ENCODE measurements around the gene ZSCAN30. TPM values are rescaled to one million over a fixed set of nuclear protein-coding genes. Genes with fewer than 3 reads are reported as not detected.

ZSCAN30 gene
- total RNA-seq, 1 experiment from 2014 or later, result 22.0 TPM

DNA sequence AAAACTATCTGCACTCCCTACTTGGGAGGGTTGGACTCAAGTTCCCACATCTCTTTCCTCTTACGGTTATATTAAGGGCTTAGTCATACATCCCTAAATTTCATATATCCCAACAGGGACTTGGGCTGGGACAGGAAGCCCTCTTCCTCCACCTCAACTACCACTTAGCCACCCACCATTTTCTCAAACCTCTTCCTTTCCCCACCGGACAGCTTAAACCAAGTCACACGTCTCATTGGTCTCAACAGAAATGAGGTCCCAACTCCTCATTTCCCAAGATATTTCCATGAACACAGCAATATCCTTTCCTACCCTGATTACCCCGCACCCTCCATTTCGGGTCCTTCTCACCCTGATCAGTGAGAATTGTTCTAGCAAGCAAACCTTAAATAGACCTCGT, 736 bp downstream of the ZSCAN30 start:
- Histone ChIP-seq H2AFZ (ENCODE audit: low read length) (peak overlapping the region; percentile 64), H3K4me3 (ENCODE audit: low read length) (peak overlapping the region; percentile 99)

DNA sequence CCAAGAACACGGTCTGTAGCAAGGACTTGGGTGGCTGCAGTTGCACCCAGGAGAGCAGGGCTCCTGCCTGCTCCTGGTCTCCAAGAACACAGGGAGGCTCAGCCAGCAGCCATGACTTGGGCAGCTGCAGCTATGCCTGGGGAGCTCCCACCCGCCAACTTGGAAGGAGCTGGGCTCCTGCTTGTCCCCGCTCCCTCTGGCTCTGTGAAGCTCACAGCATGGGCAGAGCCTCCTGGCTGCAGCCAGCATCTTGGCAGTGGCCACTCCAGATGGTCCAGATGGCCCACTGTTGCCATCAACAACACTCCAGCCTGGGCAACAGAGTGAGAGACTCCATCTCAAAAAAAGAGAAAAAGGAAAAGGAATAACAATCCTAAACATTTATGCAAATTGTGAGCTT, 5.2 kb downstream of the ZSCAN30 start:
- Histone ChIP-seq H3K27ac (ENCODE audit: low read length) (no peak overlapping the region), H3K4me2 (ENCODE audit: low read depth, low read length, poor library complexity, severe bottlenecking) (no peak overlapping the region), H2AFZ (ENCODE audit: low read length) (no peak overlapping the region), H3K4me3 (ENCODE audit: low read length) (no peak overlapping the region), H3K4me1 (ENCODE audit: low read length) (peaks cover 6% of the 10 kb centered on the region; the same call in 1 of the 2 replicates), H3K36me3 (ENCODE audit: insufficient read depth, low read length) (peaks cover 31% of the 10 kb centered on the region), H3K27me3 (ENCODE audit: low read length) (no peaks in the 10 kb centered on the region), H4K20me1 (ENCODE audit: insufficient read depth, low read depth, low read length) (no peaks in the 10 kb centered on the region), H3K9me2 (replicated peaks; ENCODE audit: insufficient read depth, low read length) (no peaks in the 10 kb centered on the region), H3K9ac (ENCODE audit: low read length) (no peak overlapping the region), H3K9me3 (ENCODE audit: low read length) (peaks cover 33% of the 10 kb centered on the region), H3K79me2 (ENCODE audit: low read length) (peaks cover 57% of the 10 kb centered on the region)
- DNase-seq, result no peak

More for the DNA sequence above, 736 bp downstream of the ZSCAN30 start:
- no peaks in the 10 kb centered on the region for H4K20me1 ChIP-seq (ENCODE audit: insufficient read depth, low read depth, low read length)
- peaks cover 43% of the 10 kb centered on the region for H3K36me3 ChIP-seq (ENCODE audit: insufficient read depth, low read length)
- peaks cover 29% of the 10 kb centered on the region for H3K9me3 ChIP-seq (ENCODE audit: low read length)
- peak overlapping the region; percentile 88 for H3K4me2 ChIP-seq (ENCODE audit: low read depth, low read length, poor library complexity, severe bottlenecking)
- peaks cover 19% of the 10 kb centered on the region for H3K4me1 ChIP-seq (ENCODE audit: low read length)
- no peaks in the 10 kb centered on the region for H3K27me3 ChIP-seq (ENCODE audit: low read length)
- H3K9me2 ChIP-seq (replicated peaks; ENCODE audit: insufficient read depth, low read length), result no peaks in the 10 kb centered on the region
- H3K79me2 ChIP-seq (ENCODE audit: low read length), result peaks cover 96% of the 10 kb centered on the region
- peak; percentile 52 for DNase-seq
- H3K9ac ChIP-seq (ENCODE audit: low read length), result peak overlapping the region; percentile 98
- H3K27ac ChIP-seq (ENCODE audit: low read length), result peak overlapping the region; percentile 79

GRCh38 chr18:35283923-35284794, 5.9 kb downstream of the ZSCAN30 start:
- Histone ChIP-seq H2AFZ (ENCODE audit: low read length) (no peak overlapping the region), H4K20me1 (ENCODE audit: insufficient read depth, low read depth, low read length) (no peaks in the 10 kb centered on the region), H3K27ac (ENCODE audit: low read length) (no peak overlapping the region), H3K4me3 (ENCODE audit: low read length) (no peak overlapping the region), H3K36me3 (ENCODE audit: insufficient read depth, low read length) (peaks cover 31% of the 10 kb centered on the region), H3K9me2 (replicated peaks; ENCODE audit: insufficient read depth, low read length) (no peaks in the 10 kb centered on the region), H3K27me3 (ENCODE audit: low read length) (no peaks in the 10 kb centered on the region), H3K9ac (ENCODE audit: low read length) (no peak overlapping the region), H3K4me1 (ENCODE audit: low read length) (peaks cover 3% of the 10 kb centered on the region; the same call in 1 of the 2 replicates), H3K79me2 (ENCODE audit: low read length) (peaks cover 50% of the 10 kb centered on the region), H3K4me2 (ENCODE audit: low read depth, low read length, poor library complexity, severe bottlenecking) (no peak overlapping the region), H3K9me3 (ENCODE audit: low read length) (peaks cover 33% of the 10 kb centered on the region)
- no peak for DNase-seq

GRCh38 chr18:35282353-35282752, 7.7 kb downstream of the ZSCAN30 start:
- H3K9ac ChIP-seq (ENCODE audit: low read length), result no peak overlapping the region

DNA sequence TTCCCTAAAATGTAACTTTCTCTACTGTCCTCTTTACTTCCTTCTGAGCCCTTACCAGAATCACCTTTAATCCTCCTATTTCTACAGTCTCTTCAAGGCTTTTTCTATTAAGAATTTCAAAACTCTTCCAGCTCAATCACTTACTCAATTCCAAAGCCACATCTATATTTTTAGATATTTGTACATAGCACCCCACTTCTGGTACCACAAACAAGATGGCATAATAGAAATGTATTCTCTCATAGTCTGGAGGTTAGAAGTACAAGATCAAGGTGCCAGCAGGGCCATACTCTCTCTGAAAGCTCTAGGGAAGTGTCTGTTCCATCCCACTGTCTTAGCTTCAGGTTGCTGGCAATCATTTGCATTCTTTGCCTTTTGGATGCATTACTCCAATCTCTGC, 11.1 kb downstream of the ZSCAN30 start:
- DNase-seq, result no peak
- Histone ChIP-seq H3K9ac (ENCODE audit: low read length) (no peak overlapping the region), H3K27ac (ENCODE audit: low read length) (no peak overlapping the region), H2AFZ (ENCODE audit: low read length) (no peak overlapping the region), H3K9me2 (replicated peaks; ENCODE audit: insufficient read depth, low read length) (no peaks in the 10 kb centered on the region), H4K20me1 (ENCODE audit: insufficient read depth, low read depth, low read length) (no peaks in the 10 kb centered on the region), H3K4me1 (ENCODE audit: low read length) (no peaks in the 10 kb centered on the region), H3K4me2 (ENCODE audit: low read depth, low read length, poor library complexity, severe bottlenecking) (no peak overlapping the region), H3K36me3 (ENCODE audit: insufficient read depth, low read length) (peaks cover 10% of the 10 kb centered on the region; the same call in 1 of the 2 replicates), H3K4me3 (ENCODE audit: low read length) (no peak overlapping the region), H3K79me2 (ENCODE audit: low read length) (peaks cover 9% of the 10 kb centered on the region), H3K27me3 (ENCODE audit: low read length) (no peaks in the 10 kb centered on the region), H3K9me3 (ENCODE audit: low read length) (peaks cover 7% of the 10 kb centered on the region)

More at GRCh38 chr18:35282353-35282752, 7.7 kb downstream of the ZSCAN30 start:
- Histone ChIP-seq H4K20me1 (ENCODE audit: insufficient read depth, low read depth, low read length) (no peaks in the 10 kb centered on the region), H2AFZ (ENCODE audit: low read length) (no peak overlapping the region), H3K4me3 (ENCODE audit: low read length) (no peak overlapping the region), H3K79me2 (ENCODE audit: low read length) (peaks cover 40% of the 10 kb centered on the region), H3K9me3 (ENCODE audit: low read length) (peaks cover 32% of the 10 kb centered on the region), H3K4me1 (ENCODE audit: low read length) (no peaks in the 10 kb centered on the region), H3K9me2 (replicated peaks; ENCODE audit: insufficient read depth, low read length) (no peaks in the 10 kb centered on the region), H3K36me3 (ENCODE audit: insufficient read depth, low read length) (peaks cover 25% of the 10 kb centered on the region), H3K27me3 (ENCODE audit: low read length) (no peaks in the 10 kb centered on the region), H3K27ac (ENCODE audit: low read length) (no peak overlapping the region), H3K4me2 (ENCODE audit: low read depth, low read length, poor library complexity, severe bottlenecking) (no peak overlapping the region)
- DNase-seq, result no peak

DNA sequence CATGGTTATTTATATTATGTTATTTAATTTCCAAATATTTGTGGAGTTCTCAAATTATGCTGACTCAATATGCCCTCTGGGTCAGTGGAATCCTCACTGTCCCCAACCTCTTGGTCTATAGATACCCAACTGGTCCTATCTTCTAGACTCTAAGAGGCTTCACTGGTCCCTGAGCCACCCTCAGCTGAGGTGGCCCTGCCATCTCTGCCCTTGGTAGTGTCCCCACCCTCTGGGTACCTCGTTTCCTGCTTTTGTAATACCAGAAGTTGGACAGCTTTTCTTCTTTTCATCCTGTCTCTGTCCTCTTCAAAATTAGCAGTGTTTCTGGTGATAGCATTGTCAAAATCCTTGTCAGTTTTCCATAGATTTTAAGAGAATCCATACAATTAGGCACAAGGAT, 11.9 kb downstream of the ZSCAN30 start:
- H3K4me3 ChIP-seq (ENCODE audit: low read length), result no peak overlapping the region
- H3K27ac ChIP-seq (ENCODE audit: low read length), result no peak overlapping the region
- no peak overlapping the region for H3K4me2 ChIP-seq (ENCODE audit: low read depth, low read length, poor library complexity, severe bottlenecking)
- no peaks in the 10 kb centered on the region for H4K20me1 ChIP-seq (ENCODE audit: insufficient read depth, low read depth, low read length)
- no peak overlapping the region for H2AFZ ChIP-seq (ENCODE audit: low read length)
- no peaks in the 10 kb centered on the region for H3K4me1 ChIP-seq (ENCODE audit: low read length)
- H3K27me3 ChIP-seq (ENCODE audit: low read length), result no peaks in the 10 kb centered on the region
- DNase-seq, result no peak
- H3K36me3 ChIP-seq (ENCODE audit: insufficient read depth, low read length), result peaks cover 5% of the 10 kb centered on the region; the same call in 1 of the 2 replicates
- H3K79me2 ChIP-seq (ENCODE audit: low read length), result peaks cover 8% of the 10 kb centered on the region
- peaks cover 13% of the 10 kb centered on the region; the same call in 1 of the 2 replicates for H3K9me3 ChIP-seq (ENCODE audit: low read length)
- H3K9me2 ChIP-seq (replicated peaks; ENCODE audit: insufficient read depth, low read length), result no peaks in the 10 kb centered on the region
- H3K9ac ChIP-seq (ENCODE audit: low read length), result no peak overlapping the region

GRCh38 chr18:35277633-35278032, 12.4 kb downstream of the ZSCAN30 start:
- H3K27ac ChIP-seq (ENCODE audit: low read length), result no peak overlapping the region
- no peaks in the 10 kb centered on the region for H3K9me2 ChIP-seq (replicated peaks; ENCODE audit: insufficient read depth, low read length)
- no peak for DNase-seq
- H3K9ac ChIP-seq (ENCODE audit: low read length), result no peak overlapping the region
- H3K36me3 ChIP-seq (ENCODE audit: insufficient read depth, low read length), result peaks cover 3% of the 10 kb centered on the region; the same call in 1 of the 2 replicates
- H3K79me2 ChIP-seq (ENCODE audit: low read length), result peaks cover 8% of the 10 kb centered on the region
- no peaks in the 10 kb centered on the region for H3K4me1 ChIP-seq (ENCODE audit: low read length)
- H4K20me1 ChIP-seq (ENCODE audit: insufficient read depth, low read depth, low read length), result no peaks in the 10 kb centered on the region
- H2AFZ ChIP-seq (ENCODE audit: low read length), result no peak overlapping the region
- H3K4me2 ChIP-seq (ENCODE audit: low read depth, low read length, poor library complexity, severe bottlenecking), result no peak overlapping the region
- no peak overlapping the region for H3K4me3 ChIP-seq (ENCODE audit: low read length)
- H3K9me3 ChIP-seq (ENCODE audit: low read length), result peaks cover 13% of the 10 kb centered on the region; the same call in 1 of the 2 replicates
- no peaks in the 10 kb centered on the region for H3K27me3 ChIP-seq (ENCODE audit: low read length)

GRCh38 chr18:35276267-35276666, 13.8 kb downstream of the ZSCAN30 start:
- H3K27ac ChIP-seq (ENCODE audit: low read length), result no peak overlapping the region
- H3K4me1 ChIP-seq (ENCODE audit: low read length), result no peaks in the 10 kb centered on the region
- H3K79me2 ChIP-seq (ENCODE audit: low read length), result peaks cover 8% of the 10 kb centered on the region
- H3K9me3 ChIP-seq (ENCODE audit: low read length), result peaks cover 13% of the 10 kb centered on the region; the same call in 1 of the 2 replicates
- H3K36me3 ChIP-seq (ENCODE audit: insufficient read depth, low read length), result no peaks in the 10 kb centered on the region; the same call in 1 of the 2 replicates
- H3K4me3 ChIP-seq (ENCODE audit: low read length), result no peak overlapping the region
- H3K4me2 ChIP-seq (ENCODE audit: low read depth, low read length, poor library complexity, severe bottlenecking), result no peak overlapping the region
- no peaks in the 10 kb centered on the region for H4K20me1 ChIP-seq (ENCODE audit: insufficient read depth, low read depth, low read length)
- no peak overlapping the region for H2AFZ ChIP-seq (ENCODE audit: low read length)
- no peaks in the 10 kb centered on the region for H3K9me2 ChIP-seq (replicated peaks; ENCODE audit: insufficient read depth, low read length)
- no peaks in the 10 kb centered on the region for H3K27me3 ChIP-seq (ENCODE audit: low read length)
- no peak overlapping the region for H3K9ac ChIP-seq (ENCODE audit: low read length)
- no peak for DNase-seq

Data from Karpas-422 (cell line).